Measurements from ENCODE around the gene PRRT3. TPM values are rescaled to one million over a fixed set of nuclear protein-coding genes. Genes with fewer than 3 reads are reported as not detected.

The PRRT3 gene
- total RNA-seq, 4 donors from 2014 or later: 0.82 to 2.4 (median 1.0) TPM

- TF ChIP-seq, protein P1, sequence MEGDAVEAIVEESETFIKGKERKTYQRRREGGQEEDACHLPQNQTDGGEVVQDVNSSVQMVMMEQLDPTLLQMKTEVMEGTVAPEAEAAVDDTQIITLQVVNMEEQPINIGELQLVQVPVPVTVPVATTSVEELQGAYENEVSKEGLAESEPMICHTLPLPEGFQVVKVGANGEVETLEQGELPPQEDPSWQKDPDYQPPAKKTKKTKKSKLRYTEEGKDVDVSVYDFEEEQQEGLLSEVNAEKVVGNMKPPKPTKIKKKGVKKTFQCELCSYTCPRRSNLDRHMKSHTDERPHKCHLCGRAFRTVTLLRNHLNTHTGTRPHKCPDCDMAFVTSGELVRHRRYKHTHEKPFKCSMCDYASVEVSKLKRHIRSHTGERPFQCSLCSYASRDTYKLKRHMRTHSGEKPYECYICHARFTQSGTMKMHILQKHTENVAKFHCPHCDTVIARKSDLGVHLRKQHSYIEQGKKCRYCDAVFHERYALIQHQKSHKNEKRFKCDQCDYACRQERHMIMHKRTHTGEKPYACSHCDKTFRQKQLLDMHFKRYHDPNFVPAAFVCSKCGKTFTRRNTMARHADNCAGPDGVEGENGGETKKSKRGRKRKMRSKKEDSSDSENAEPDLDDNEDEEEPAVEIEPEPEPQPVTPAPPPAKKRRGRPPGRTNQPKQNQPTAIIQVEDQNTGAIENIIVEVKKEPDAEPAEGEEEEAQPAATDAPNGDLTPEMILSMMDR (IDR thresholded peaks at IDR 0.05; ENCODE audit: low read depth): no peak
Measured at GRCh38 chr3:9932843-9933560, 19.2 kb downstream of the PRRT3 start.

DNA sequence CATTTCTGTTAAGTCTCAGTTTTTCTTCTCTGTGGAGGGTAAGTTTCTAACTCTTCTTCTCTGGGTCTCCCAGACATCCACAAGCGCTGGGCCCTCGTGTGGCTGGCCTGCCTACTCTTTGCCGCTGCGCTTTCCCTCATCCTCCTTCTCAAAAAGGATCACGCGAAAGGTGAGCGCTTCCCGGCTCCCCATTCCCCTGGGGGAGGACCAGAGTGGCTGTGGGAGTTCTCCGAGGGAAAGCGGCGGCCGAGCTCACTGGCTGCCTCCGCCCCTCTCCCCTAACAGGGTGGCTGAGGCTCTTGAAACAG, 19.7 kb downstream of the PRRT3 start:
- TF ChIP-seq, protein P1 (IDR thresholded peaks at IDR 0.05; ENCODE audit: low read depth): no peak

- TF ChIP-seq, protein P1 (IDR thresholded peaks at IDR 0.05; ENCODE audit: low read depth): no peak
Measured at GRCh38 chr3:9930804-9931418, 21.3 kb downstream of the PRRT3 start.

DNA sequence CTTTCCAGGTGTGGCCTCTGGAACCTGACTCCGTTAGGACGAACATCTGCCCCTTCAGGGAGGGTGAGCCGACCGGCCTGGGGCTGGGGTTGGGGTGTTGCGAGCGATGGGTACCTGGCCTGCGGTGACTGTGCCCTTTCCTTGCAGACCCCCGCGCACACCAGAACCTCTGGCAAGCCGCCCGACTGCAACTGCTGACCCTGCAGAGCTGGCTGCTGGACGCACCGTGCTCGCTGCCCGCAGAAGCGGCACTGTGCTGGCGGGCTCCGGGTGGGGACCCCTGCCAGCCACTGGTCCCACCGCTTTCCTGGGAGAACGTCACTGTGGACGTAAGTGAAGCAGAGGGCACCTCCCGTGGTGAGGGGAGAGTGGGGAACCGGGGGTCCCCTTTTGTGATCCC, 24.1 kb downstream of the PRRT3 start:
- TF ChIP-seq, protein P1 (IDR thresholded peaks at IDR 0.05; ENCODE audit: low read depth): no peak

- TF ChIP-seq, protein P1 (IDR thresholded peaks at IDR 0.05; ENCODE audit: low read depth): no peak
Measured at GRCh38 chr3:9918261-9919038, 33.8 kb downstream of the PRRT3 start.

- TF ChIP-seq, protein P1 (IDR thresholded peaks at IDR 0.05; ENCODE audit: low read depth): no peak
Measured at GRCh38 chr3:9917820-9918219, 34.4 kb downstream of the PRRT3 start.
